Body of pancreas (tissue), 4 donors: ENCODE results near the gene CEACAM3. TPM values are rescaled to one million over a fixed set of nuclear protein-coding genes. Genes with fewer than 3 reads are reported as not detected.
A peak's percentile ranks its signal among the peaks of the same experiment; 100 is the strongest.
"Not testable (repeated sequence)": the region's sequence is repeated elsewhere in the genome, so short reads cannot be mapped to it uniquely, and the experiment has no call there.

Experiments
- ATAC-seq: fragments of 150-250 bp; one replicate; pipeline ENCODE4 v1.9.1; 2016
- DNase-seq, 4 donors: peaks; one replicate each; pipeline ENCODE4 v3.0.0-alpha.2; 2019
- H3K27ac ChIP-seq, 4 donors: fragments of 200-600 bp; sonication (generic); 1 replicate in 3 of 4; 2 replicates in 1 of 4; pipeline versions ENCODE4 v1.5.1 to v1.6.1; 2016 to 2019; ENCODE audit warnings: mild to moderate bottlenecking in 1 of 4, mixed read lengths in 1 of 4, moderate library complexity in 1 of 4
- H3K27me3 ChIP-seq, 2 donors: fragments of 200-600 bp; sonication (generic); one replicate each; pipeline ENCODE4 v1.6.0; 2016; ENCODE audit warnings: mild to moderate bottlenecking in 1 of 2
- H3K36me3 ChIP-seq, 2 donors: fragments of 200-600 bp; sonication (generic); replicated peaks in 1 of 2; 2 replicates each; pipeline ENCODE4 v1.5.1; 2016; ENCODE audit warnings: low read depth in 2 of 2; ENCODE audit not compliant: insufficient read depth in 1 of 2
- H3K4me1 ChIP-seq: fragments of 200-600 bp; sonication (generic); one replicate; pipeline ENCODE4 v1.6.0; 2016
- H3K4me3 ChIP-seq, 2 donors: fragments of 200-600 bp; sonication (generic); 1 replicate in 1 of 2; 2 replicates in 1 of 2; pipeline ENCODE4 v1.5.1; 2016 to 2019
- H3K9me3 ChIP-seq, 3 donors: fragments of 200-600 bp; sonication (generic); 1 replicate in 2 of 3; 2 replicates in 1 of 3; pipeline ENCODE4 v1.5.1; 2016
- POLR2A ChIP-seq, 3 donors: fragments of 450-650 bp; IDR thresholded peaks; one replicate each; pipeline ENCODE4 v1.6.1; 2016; ENCODE audit warnings: antibody characterized with exemption in 3 of 3, mild to moderate bottlenecking in 2 of 3
- WGBS, 2 donors: methylation state at CpG; one replicate each; pipeline ENCODE4 v1.1.5; 2017; 5-methylcytosine and 5-hydroxymethylcytosine counted together
- intact Hi-C: fragments of 100-400 bp; cut with DNase I; formaldehyde crosslinking; loops from one replicate; pipeline ENCODE4 v1.15.1; 2023
- total RNA-seq, 2 donors: library from RNA; depleted of rRNA; stranded (reverse); fragments of >200 nt; gene quantifications; one replicate each; pipeline ENCODE4 v1.1.0, GENCODE V29; 2016
- TF ChIP-seq, protein P1 (sequence below), 7 experiments: fragments of 450-650 bp in 4 of 7; fragments of 200-600 bp in 3 of 7; sonication (generic) in 3 of 7; IDR thresholded peaks; one replicate each; pipeline ENCODE4 v1.5.1; 2016 to 2019; ENCODE audit warnings: antibody characterized with exemption in 7 of 7

The CEACAM3 gene
- total RNA-seq: not detected

DNA sequence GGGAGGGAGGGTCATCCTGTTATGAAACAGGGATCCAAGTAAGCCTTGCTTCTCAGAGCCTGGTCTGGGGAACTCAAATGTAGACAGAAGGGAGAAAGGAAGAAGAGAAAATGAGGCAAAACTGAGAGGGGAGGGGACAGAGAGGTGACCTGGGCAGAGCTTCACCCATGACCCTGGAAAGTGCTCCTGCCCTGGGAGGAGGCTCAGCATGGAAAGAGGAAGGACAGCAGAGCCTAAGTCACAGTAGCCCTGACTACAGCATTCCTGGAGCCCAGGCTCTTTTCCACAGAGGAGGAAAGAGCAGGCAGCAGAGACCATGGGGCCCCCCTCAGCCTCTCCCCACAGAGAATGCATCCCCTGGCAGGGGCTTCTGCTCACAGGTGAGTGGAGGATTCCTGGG lies at the start of gene CEACAM3:
Gene CEACAM3, plus strand, starts transcription at position 226 of the 400 bp plus-strand sequence. Its CDS starts 91 bp downstream, at position 317.
- Histone ChIP-seq H3K4me3 (no peak within 1 kb of the TSS), H3K27ac (no peak within 1 kb of the TSS), H3K4me1 (no peaks in the 10 kb centered on the region), H3K36me3 (no peaks in the 10 kb centered on the region), H3K9me3 (no peaks in the 10 kb centered on the region), H3K27me3 (no peaks in the 10 kb centered on the region)
- no peak for TF ChIP-seq POLR2A (IDR thresholded peaks at IDR 0.05)
- TF ChIP-seq, protein P1, sequence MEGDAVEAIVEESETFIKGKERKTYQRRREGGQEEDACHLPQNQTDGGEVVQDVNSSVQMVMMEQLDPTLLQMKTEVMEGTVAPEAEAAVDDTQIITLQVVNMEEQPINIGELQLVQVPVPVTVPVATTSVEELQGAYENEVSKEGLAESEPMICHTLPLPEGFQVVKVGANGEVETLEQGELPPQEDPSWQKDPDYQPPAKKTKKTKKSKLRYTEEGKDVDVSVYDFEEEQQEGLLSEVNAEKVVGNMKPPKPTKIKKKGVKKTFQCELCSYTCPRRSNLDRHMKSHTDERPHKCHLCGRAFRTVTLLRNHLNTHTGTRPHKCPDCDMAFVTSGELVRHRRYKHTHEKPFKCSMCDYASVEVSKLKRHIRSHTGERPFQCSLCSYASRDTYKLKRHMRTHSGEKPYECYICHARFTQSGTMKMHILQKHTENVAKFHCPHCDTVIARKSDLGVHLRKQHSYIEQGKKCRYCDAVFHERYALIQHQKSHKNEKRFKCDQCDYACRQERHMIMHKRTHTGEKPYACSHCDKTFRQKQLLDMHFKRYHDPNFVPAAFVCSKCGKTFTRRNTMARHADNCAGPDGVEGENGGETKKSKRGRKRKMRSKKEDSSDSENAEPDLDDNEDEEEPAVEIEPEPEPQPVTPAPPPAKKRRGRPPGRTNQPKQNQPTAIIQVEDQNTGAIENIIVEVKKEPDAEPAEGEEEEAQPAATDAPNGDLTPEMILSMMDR (IDR thresholded peaks at IDR 0.05): no peak
- intact Hi-C loops: no loop called here
- ATAC-seq: no peak
- no peak for DNase-seq

- WGBS, 2 donors: 14 to 18% methylated on average over 11 of the region's 11 CpGs
- DNase-seq: peak; percentile 70 to 78 (median 75)
- intact Hi-C loops: loop anchor here (10.0 kb wide), 1 partner anchor 112 kb away; no protein-coding TSS in a partner anchor
- H3K4me1 ChIP-seq: peaks cover 24% of the 10 kb centered on the region
- no peaks in the 10 kb centered on the region for H3K27me3 ChIP-seq
- H3K27ac ChIP-seq: no peak overlapping the region
- peak; percentile 54 for ATAC-seq
- H3K36me3 ChIP-seq: no peaks in the 10 kb centered on the region
- no peaks in the 10 kb centered on the region for H3K9me3 ChIP-seq
- H3K4me3 ChIP-seq: no peak overlapping the region
- no peak for TF ChIP-seq POLR2A (IDR thresholded peaks at IDR 0.05)
- TF ChIP-seq, protein P1 (IDR thresholded peaks at IDR 0.05): peak in 6 of 7 experiments; percentile 46 to 80 (median 74)
These were observed 49.7 kb upstream of the CEACAM3 start for GRCh38 chr19:41746593-41747227.

DNA sequence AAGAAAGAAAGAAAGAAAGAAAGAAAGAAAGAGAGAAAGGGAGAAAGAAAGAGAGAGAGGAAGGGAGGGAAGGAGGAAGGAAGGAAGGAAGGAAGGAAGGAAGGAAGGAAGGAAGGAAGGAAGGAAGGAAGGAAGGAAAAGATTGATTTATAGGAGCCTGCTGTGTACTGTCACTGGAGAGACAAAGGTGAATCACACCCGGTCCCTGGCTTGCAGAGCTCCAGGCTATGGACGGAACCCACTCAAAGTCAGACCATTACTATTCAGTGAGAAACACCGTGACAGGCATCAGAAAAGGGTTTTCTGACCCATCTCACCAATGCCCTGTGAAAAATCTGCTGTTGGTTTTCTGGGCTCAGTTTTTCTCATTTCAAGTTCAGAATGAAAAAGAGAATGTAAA lies 48.4 kb upstream of the CEACAM3 start:
- DNase-seq: no peak
- H3K27ac ChIP-seq: no peak overlapping the region
- no peaks in the 10 kb centered on the region for H3K9me3 ChIP-seq
- H3K27me3 ChIP-seq: no peaks in the 10 kb centered on the region
- intact Hi-C loops: loop anchor here (10.0 kb wide), 1 partner anchor 113 kb away; no protein-coding TSS in a partner anchor
- no peaks in the 10 kb centered on the region for H3K36me3 ChIP-seq
- ATAC-seq: no peak
- no peak overlapping the region for H3K4me3 ChIP-seq
- H3K4me1 ChIP-seq: peaks cover 37% of the 10 kb centered on the region
- WGBS, 2 donors: 70 to 75% methylated on average over 3 of the region's 3 CpGs
- TF ChIP-seq, protein P1 (IDR thresholded peaks at IDR 0.05): no peak
- no peak for TF ChIP-seq POLR2A (IDR thresholded peaks at IDR 0.05)

DNA sequence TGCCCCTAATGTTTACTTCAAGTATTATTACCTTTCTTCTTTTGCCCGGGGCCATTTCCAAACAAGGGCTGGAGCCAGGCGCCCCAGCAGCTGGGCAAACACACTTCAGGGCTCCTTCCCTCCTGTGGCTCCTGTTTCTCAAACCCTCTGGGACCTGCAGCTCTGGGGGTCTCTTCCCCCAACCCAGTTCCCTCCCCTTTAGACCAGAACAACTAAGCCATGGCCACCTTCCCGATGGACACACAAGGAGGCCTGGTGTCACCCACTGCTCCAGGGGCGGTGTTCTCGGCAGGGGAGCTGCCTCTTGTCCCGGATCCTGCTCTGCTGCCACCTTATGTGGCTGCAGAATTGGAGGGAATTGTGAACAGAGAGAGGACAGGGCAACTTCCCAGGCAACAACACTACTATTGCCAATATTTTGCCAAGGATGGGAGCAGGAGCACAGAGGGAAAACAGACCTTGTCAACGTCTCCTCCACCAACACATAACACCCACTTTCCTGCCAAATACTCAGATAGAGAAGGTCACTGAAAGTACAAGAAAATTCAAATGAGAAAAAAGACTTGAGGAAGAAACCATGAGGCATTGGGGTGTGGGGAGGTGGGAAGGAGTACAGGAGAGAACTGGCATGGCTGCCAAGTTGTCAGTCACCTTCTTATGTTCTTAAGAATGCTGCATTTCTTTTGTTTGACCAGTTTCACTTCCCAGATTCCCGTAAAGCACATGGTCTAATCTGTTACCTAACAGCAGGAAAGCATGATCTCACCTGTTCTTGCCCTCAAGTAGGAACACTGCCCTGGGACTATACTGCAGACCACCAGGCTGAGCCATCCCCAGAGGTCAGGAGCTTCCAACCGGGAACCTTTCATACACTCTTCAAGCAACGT lies 45.9 kb upstream of the CEACAM3 start:
- peak in 2 of 3 donors; percentile 52 to 71 for TF ChIP-seq POLR2A (IDR thresholded peaks at IDR 0.05)
- TF ChIP-seq, protein P1 (IDR thresholded peaks at IDR 0.05): peak in 1 of 7 experiments; percentile 1
- peak; percentile 81 to 91 (median 90) for DNase-seq
- H3K4me3 ChIP-seq, H3K27me3 ChIP-seq, H3K9me3 ChIP-seq, intact Hi-C loops, H3K36me3 ChIP-seq: not testable (repeated sequence)
- peak; percentile 86 for ATAC-seq
- Histone ChIP-seq H3K4me1 (peaks cover 39% of the 10 kb centered on the region), H3K27ac (peak overlapping the region; percentile 90 to 96 (median 94))
- 15 to 18% methylated on average over 4 to 9 of the region's 10 CpGs for WGBS, 2 donors
